ENCODE measurements around the gene MYO1H.

Gene MYO1H

DNA sequence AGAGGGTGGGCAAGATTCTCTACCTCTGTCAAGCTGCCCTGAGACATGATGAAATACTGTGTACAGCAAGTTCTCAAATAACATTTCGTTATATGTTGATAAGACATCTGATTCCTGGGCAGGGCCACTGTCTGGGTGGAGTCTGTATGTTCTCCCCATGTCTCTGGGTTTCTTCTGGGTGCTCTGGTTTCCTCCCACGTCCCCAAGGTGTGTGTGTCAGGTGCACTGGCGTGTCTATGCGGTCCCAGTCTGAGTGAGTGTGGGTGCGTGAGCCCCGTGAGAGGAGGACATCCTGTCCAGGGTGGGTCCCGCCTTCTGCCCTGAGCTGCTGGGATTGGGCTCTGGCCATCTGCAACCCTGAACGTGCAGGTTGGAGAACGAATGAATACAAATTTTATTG, 99.8 kb downstream of the MYO1H start:
- Histone ChIP-seq H3K4me1 (ENCODE audit: low read length) (no peaks in the 10 kb centered on the region), H4K20me1 (ENCODE audit: insufficient read depth, low read length) (no peaks in the 10 kb centered on the region), H3K9me3 (ENCODE audit: insufficient read depth, low read length) (no peaks in the 10 kb centered on the region), H3K36me3 (replicated peaks; ENCODE audit: low read depth, low read length) (peaks cover 12% of the 10 kb centered on the region), H3K4me3 (ENCODE audit: low read length) (no peak overlapping the region), H3K79me2 (ENCODE audit: low read length) (no peaks in the 10 kb centered on the region), H3K9ac (ENCODE audit: low read length) (no peak overlapping the region), H2AFZ (ENCODE audit: low read depth, low read length) (no peak overlapping the region), H3K4me2 (ENCODE audit: low read length) (no peak overlapping the region), H3K27me3 (ENCODE audit: low read depth, low read length) (no peaks in the 10 kb centered on the region), H3K27ac (ENCODE audit: low read length) (no peak overlapping the region)
- TF ChIP-seq EZH2phosphoT487 (IDR thresholded peaks at IDR 0.05; ENCODE audit: low read depth) (no peak), CTCF (IDR thresholded peaks at IDR 0.05; ENCODE audit: low read depth, low read length) (no peak)

DNA sequence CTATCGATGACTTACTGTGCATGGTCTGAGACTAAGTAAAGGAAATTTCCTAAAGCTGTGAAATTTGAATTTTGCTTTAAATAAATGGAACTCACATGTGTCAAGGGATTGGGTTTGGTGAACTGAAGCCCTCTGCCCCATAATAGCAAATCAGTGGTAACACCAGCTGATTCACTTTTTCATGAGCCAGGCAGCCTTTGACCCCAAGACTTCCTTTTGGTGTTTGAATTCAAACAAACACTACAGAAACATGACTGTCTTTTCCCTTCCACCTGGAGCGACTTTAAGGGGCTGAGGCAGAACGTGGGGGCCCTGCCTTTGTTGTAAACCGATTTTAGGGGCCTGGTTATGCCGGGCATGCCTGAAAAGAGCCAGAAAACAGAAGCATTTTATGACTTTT, 100.6 kb downstream of the MYO1H start:
- no peak overlapping the region for H3K27ac ChIP-seq (ENCODE audit: low read length)
- no peaks in the 10 kb centered on the region for H3K79me2 ChIP-seq (ENCODE audit: low read length)
- no peaks in the 10 kb centered on the region for H3K9me3 ChIP-seq (ENCODE audit: insufficient read depth, low read length)
- no peak overlapping the region for H3K9ac ChIP-seq (ENCODE audit: low read length)
- no peak overlapping the region for H3K4me2 ChIP-seq (ENCODE audit: low read length)
- no peaks in the 10 kb centered on the region for H3K4me1 ChIP-seq (ENCODE audit: low read length)
- H3K36me3 ChIP-seq (replicated peaks; ENCODE audit: low read depth, low read length), result peaks cover 12% of the 10 kb centered on the region
- no peaks in the 10 kb centered on the region for H3K27me3 ChIP-seq (ENCODE audit: low read depth, low read length)
- H4K20me1 ChIP-seq (ENCODE audit: insufficient read depth, low read length), result no peaks in the 10 kb centered on the region
- no peak for TF ChIP-seq EZH2phosphoT487 (IDR thresholded peaks at IDR 0.05; ENCODE audit: low read depth)
- TF ChIP-seq CTCF (IDR thresholded peaks at IDR 0.05; ENCODE audit: low read depth, low read length), result no peak
- no peak overlapping the region for H2AFZ ChIP-seq (ENCODE audit: low read depth, low read length)
- H3K4me3 ChIP-seq (ENCODE audit: low read length), result no peak overlapping the region

DNA sequence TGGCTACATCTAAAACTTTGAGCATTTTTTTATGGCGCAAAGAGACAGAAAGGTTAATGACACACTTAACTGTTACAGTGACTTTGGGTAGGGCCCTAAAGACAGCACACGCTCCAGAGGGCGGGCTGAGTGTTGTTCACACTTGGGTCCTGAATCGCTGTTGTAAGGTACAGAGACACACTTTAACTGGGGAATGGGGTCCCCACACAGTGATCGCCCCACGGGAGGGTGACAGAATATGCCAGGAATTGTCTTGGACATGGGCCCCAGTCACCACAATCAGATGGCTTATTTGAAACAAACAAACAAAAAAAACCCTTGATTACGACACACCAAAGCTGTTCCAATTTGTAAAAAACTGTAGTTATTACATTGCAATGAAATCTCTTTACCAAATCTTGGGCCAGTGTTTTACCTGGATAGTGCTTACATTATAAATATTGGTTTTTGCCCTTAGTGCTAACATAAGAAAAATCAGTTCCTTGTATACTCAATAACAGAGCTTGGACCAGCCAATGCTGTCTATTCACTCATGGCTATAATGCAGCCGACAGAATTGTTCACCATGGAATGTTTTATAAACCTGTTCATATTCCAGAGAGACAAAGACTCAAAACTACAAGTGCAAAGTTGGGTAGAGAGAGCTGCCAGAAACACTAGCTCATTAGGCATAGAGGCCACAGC, 101.1 kb downstream of the MYO1H start:
- Histone ChIP-seq H3K4me3 (ENCODE audit: low read length) (no peak overlapping the region), H3K4me1 (ENCODE audit: low read length) (no peaks in the 10 kb centered on the region), H3K27me3 (ENCODE audit: low read depth, low read length) (no peaks in the 10 kb centered on the region), H3K4me2 (ENCODE audit: low read length) (no peak overlapping the region), H3K27ac (ENCODE audit: low read length) (no peak overlapping the region), H3K36me3 (replicated peaks; ENCODE audit: low read depth, low read length) (peaks cover 16% of the 10 kb centered on the region), H2AFZ (ENCODE audit: low read depth, low read length) (no peak overlapping the region), H3K9ac (ENCODE audit: low read length) (no peak overlapping the region), H3K9me3 (ENCODE audit: insufficient read depth, low read length) (no peaks in the 10 kb centered on the region), H4K20me1 (ENCODE audit: insufficient read depth, low read length) (no peaks in the 10 kb centered on the region), H3K79me2 (ENCODE audit: low read length) (no peaks in the 10 kb centered on the region)
- no peak for TF ChIP-seq EZH2phosphoT487 (IDR thresholded peaks at IDR 0.05; ENCODE audit: low read depth)
- no peak for TF ChIP-seq CTCF (IDR thresholded peaks at IDR 0.05; ENCODE audit: low read depth, low read length)

DNA sequence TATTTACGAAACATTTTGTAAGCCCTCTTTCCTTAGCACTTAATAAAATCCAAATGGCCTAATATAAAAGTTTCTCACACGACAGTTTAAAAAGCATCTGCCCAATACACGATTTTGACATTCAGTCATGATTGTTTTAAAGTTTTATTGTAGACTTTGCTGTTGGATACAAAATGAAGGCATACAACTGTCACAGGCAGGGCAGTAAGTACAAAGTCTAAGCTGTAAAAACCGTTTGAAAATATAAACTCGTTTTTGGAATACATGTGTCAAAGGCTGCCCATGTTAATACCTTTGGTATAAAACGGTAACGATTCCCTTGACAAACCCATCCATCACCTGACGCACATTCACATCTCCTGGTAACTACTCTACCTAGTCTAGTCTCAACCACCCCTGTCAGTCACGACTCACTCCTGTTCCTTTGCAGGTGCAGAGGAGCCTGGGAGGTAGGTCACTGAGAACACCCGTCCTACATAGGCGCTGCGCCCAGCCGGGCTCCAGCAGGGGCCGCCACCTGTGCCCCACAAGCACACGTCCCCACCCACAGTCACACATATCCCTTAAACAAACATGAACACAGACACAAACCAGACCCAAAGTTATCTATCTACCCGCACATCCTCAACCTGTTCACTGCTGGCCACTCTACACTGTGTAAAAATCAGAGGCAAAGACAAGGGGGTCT, 102.3 kb downstream of the MYO1H start:
- TF ChIP-seq CTCF (IDR thresholded peaks at IDR 0.05; ENCODE audit: low read depth, low read length), result no peak; the same call in 1 of the 2 replicates
- no peak for TF ChIP-seq EZH2phosphoT487 (IDR thresholded peaks at IDR 0.05; ENCODE audit: low read depth)
- Histone ChIP-seq H4K20me1 (ENCODE audit: insufficient read depth, low read length) (no peaks in the 10 kb centered on the region), H3K4me2 (ENCODE audit: low read length) (no peak overlapping the region), H3K9ac (ENCODE audit: low read length) (no peak overlapping the region), H3K79me2 (ENCODE audit: low read length) (no peaks in the 10 kb centered on the region), H3K27me3 (ENCODE audit: low read depth, low read length) (no peaks in the 10 kb centered on the region), H3K9me3 (ENCODE audit: insufficient read depth, low read length) (no peaks in the 10 kb centered on the region), H3K27ac (ENCODE audit: low read length) (no peak overlapping the region), H3K4me1 (ENCODE audit: low read length) (no peaks in the 10 kb centered on the region), H3K36me3 (replicated peaks; ENCODE audit: low read depth, low read length) (peaks cover 20% of the 10 kb centered on the region), H3K4me3 (ENCODE audit: low read length) (no peak overlapping the region), H2AFZ (ENCODE audit: low read depth, low read length) (no peak overlapping the region)

All from OCI-LY3 (cell line).